ENCODE data around the gene THSD8. TPM values are rescaled to one million over a fixed set of nuclear protein-coding genes. Genes with fewer than 3 reads are reported as not detected.
A peak's percentile ranks its signal among the peaks of the same experiment; 100 is the strongest.

The THSD8 gene
- total and polyA plus RNA-seq, 2 experiments from 2014 or later, result 10.8 TPM; not detected in 1

DNA sequence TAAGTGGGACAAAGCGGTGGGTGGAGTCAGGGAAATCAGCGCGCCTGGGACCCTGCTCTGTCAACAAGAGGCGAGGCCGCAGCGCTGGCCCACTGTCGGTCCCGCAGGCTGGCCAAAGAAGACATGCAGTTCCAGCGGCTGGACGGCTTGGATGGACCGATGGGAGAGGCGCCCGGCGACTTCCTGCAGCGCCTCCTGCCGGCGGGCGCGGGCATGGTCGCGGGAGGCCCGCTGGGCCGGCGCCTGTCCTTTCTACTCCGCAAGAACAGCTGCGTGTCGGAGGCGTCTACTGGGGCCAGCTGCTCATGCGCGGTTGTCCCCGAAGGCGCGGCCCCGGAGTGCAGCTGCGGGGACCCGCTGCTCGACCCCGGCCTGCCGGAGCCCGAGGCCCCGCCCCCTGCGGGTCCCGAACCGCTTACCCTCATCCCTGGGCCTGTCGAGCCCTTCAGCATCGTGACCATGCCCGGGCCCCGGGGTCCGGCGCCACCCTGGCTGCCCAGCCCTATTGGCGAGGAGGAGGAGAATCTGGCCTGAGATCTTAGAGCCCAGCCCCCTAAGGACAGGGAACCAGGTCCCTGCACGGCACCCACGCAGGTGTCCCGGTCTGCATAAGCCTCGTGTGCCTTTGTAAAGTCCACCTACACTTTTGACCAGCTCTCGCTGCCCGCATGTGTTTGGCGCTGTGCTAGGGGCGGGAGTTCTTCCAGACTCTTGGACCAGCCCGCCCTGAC lies 44.2 kb upstream of the THSD8 start:
- Histone ChIP-seq H4K20me1 (ENCODE audit: insufficient read depth) (no peaks in the 10 kb centered on the region), H3K9ac (peak overlapping the region; percentile 64), H3K4me3 (peak overlapping the region; percentile 65), H3K4me1 (ENCODE audit: insufficient read depth) (no peaks in the 10 kb centered on the region), H3K9me3 (ENCODE audit: low read depth) (no peaks in the 10 kb centered on the region), H2AFZ (peak overlapping the region; percentile 79), H3K27ac (no peak overlapping the region), H3K4me2 (ENCODE audit: unreplicated experiment) (peak overlapping the region; percentile 70), H3K9me2 (ENCODE audit: insufficient read depth) (no peaks in the 10 kb centered on the region), H3K36me3 (ENCODE audit: low read depth) (no peaks in the 10 kb centered on the region), H3K27me3 (replicated peaks; ENCODE audit: insufficient read depth) (no peaks in the 10 kb centered on the region), H3K79me2 (ENCODE audit: insufficient read depth) (no peaks in the 10 kb centered on the region), H3F3A (ENCODE audit: insufficient read depth) (peaks cover 12% of the 10 kb centered on the region)
- TF ChIP-seq EZH2phosphoT487 (IDR thresholded peaks at IDR 0.05; ENCODE audit: insufficient read depth, low read depth) (no peak), EZH2 (IDR thresholded peaks at IDR 0.05; ENCODE audit: insufficient read depth, poor library complexity, severe bottlenecking) (no peak)
- in situ Hi-C loops (cut with MboI), result no loop called here
- 6 to 7% methylated on average over 58 to 60 of the region's 60 CpGs for WGBS, 2 experiments (ENCODE audit: low coverage in 1 of 2, low lambda C conversion rate in 2 of 2, missing lambda C conversion rate in 2 of 2)
- peak; percentile 87 for DNase-seq

DNA sequence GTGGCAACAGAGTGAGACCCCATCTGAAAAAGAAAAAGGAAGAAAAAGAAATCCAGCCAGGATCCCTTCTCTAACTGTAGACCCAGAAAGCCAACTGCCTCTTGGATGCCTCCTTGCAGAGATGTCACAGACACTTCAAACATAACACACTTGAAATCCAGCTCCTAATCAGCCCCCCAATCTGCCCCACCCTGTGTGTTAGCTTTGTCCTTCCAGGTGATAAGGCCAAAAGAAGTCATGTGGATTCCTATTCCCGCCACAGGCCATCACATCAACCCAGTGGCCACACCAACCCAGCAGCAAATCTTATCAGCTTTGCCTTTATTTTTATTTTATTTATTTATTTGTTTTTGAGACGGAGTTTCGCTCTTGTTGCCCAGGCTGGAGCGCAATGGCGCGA lies 42.2 kb upstream of the THSD8 start:
- no peak overlapping the region for H3K4me2 ChIP-seq (ENCODE audit: unreplicated experiment)
- H3K4me3 ChIP-seq, result no peak overlapping the region
- H3K27ac ChIP-seq, result no peak overlapping the region
- WGBS, 2 experiments (ENCODE audit: low coverage in 1 of 2, low lambda C conversion rate in 2 of 2, missing lambda C conversion rate in 2 of 2), result 91 to 94% methylated on average over 6 of the region's 6 CpGs
- H2AFZ ChIP-seq, result no peak overlapping the region
- no peaks in the 10 kb centered on the region for H3K79me2 ChIP-seq (ENCODE audit: insufficient read depth)
- no peak overlapping the region for H3K9ac ChIP-seq
- no peaks in the 10 kb centered on the region for H4K20me1 ChIP-seq (ENCODE audit: insufficient read depth)
- H3K9me3 ChIP-seq (ENCODE audit: low read depth), result no peaks in the 10 kb centered on the region
- no peak for DNase-seq
- no peaks in the 10 kb centered on the region for H3K9me2 ChIP-seq (ENCODE audit: insufficient read depth)
- TF ChIP-seq EZH2phosphoT487 (IDR thresholded peaks at IDR 0.05; ENCODE audit: insufficient read depth, low read depth) (no peak), EZH2 (IDR thresholded peaks at IDR 0.05; ENCODE audit: insufficient read depth, poor library complexity, severe bottlenecking) (no peak)
- H3K4me1 ChIP-seq (ENCODE audit: insufficient read depth), result no peaks in the 10 kb centered on the region
- no peaks in the 10 kb centered on the region for H3K27me3 ChIP-seq (replicated peaks; ENCODE audit: insufficient read depth)
- H3F3A ChIP-seq (ENCODE audit: insufficient read depth), result peaks cover 12% of the 10 kb centered on the region
- H3K36me3 ChIP-seq (ENCODE audit: low read depth), result no peaks in the 10 kb centered on the region
- in situ Hi-C loops (cut with MboI), result no loop called here

DNA sequence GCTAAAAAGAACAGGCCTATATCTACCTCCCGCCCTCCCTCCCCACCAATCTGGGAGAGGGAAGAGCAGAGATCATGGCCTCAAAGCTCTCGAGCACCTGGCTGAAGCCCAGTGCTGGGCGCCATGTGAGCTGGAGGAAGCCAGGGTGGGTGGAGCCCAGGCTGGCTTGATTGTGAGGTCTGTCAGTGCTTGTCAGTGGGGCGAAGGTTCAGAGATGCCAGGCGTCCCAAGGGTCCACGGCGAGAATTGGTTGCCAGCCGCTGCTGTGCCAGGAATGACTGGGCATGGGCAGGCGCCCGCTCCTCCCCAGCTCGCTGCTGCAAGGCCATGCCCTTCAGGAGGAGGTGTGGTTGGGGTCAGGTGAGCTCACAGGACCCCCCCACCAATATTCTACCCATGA lies 38.8 kb upstream of the THSD8 start:
- no peaks in the 10 kb centered on the region for H3K79me2 ChIP-seq (ENCODE audit: insufficient read depth)
- peaks cover 10% of the 10 kb centered on the region for H3F3A ChIP-seq (ENCODE audit: insufficient read depth)
- H3K9me2 ChIP-seq (ENCODE audit: insufficient read depth), result no peaks in the 10 kb centered on the region
- H3K4me3 ChIP-seq, result no peak overlapping the region
- no peak overlapping the region for H2AFZ ChIP-seq
- WGBS, 2 experiments (ENCODE audit: low coverage in 1 of 2, low lambda C conversion rate in 2 of 2, missing lambda C conversion rate in 2 of 2), result 91 to 92% methylated on average over 10 to 11 of the region's 11 CpGs
- H4K20me1 ChIP-seq (ENCODE audit: insufficient read depth), result no peaks in the 10 kb centered on the region
- no peak overlapping the region for H3K4me2 ChIP-seq (ENCODE audit: unreplicated experiment)
- no peaks in the 10 kb centered on the region for H3K4me1 ChIP-seq (ENCODE audit: insufficient read depth)
- H3K9me3 ChIP-seq (ENCODE audit: low read depth), result no peaks in the 10 kb centered on the region
- in situ Hi-C loops (cut with MboI), result no loop called here
- no peaks in the 10 kb centered on the region for H3K36me3 ChIP-seq (ENCODE audit: low read depth)
- DNase-seq, result no peak
- TF ChIP-seq EZH2 (IDR thresholded peaks at IDR 0.05; ENCODE audit: insufficient read depth, poor library complexity, severe bottlenecking), result no peak
- TF ChIP-seq EZH2phosphoT487 (IDR thresholded peaks at IDR 0.05; ENCODE audit: insufficient read depth, low read depth), result no peak
- no peak overlapping the region for H3K9ac ChIP-seq
- no peak overlapping the region for H3K27ac ChIP-seq
- no peaks in the 10 kb centered on the region for H3K27me3 ChIP-seq (replicated peaks; ENCODE audit: insufficient read depth)

DNA sequence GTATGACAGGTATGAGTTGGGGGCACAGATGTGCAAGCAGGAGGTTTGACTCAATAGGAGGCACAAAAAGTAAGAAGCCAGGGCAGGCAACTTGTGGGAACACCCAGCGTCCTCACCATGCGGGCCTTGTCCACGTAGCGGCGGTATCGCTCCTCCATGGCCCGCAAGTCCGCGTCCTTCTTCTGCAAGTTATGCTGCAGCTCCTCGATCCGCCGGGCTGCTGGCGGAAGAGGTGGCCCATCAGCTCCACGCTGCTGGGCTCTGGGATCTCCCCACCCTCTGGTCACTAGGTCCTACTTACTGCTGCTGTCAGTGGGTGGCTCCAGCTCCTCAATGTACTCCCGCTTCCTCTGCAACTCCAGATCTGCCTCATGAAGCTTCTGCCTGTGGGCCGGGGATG lies 37.2 kb upstream of the THSD8 start:
- Histone ChIP-seq H4K20me1 (ENCODE audit: insufficient read depth) (no peaks in the 10 kb centered on the region), H3K79me2 (ENCODE audit: insufficient read depth) (no peaks in the 10 kb centered on the region), H3K9ac (no peak overlapping the region), H3K4me2 (ENCODE audit: unreplicated experiment) (no peak overlapping the region), H3K9me3 (ENCODE audit: low read depth) (no peaks in the 10 kb centered on the region), H3K4me1 (ENCODE audit: insufficient read depth) (no peaks in the 10 kb centered on the region), H3K27ac (no peak overlapping the region), H2AFZ (no peak overlapping the region), H3K4me3 (no peak overlapping the region), H3K27me3 (replicated peaks; ENCODE audit: insufficient read depth) (no peaks in the 10 kb centered on the region), H3K9me2 (ENCODE audit: insufficient read depth) (no peaks in the 10 kb centered on the region), H3K36me3 (ENCODE audit: low read depth) (no peaks in the 10 kb centered on the region), H3F3A (ENCODE audit: insufficient read depth) (no peaks in the 10 kb centered on the region)
- WGBS, 2 experiments (ENCODE audit: low coverage in 1 of 2, low lambda C conversion rate in 2 of 2, missing lambda C conversion rate in 2 of 2), result 97 to 99% methylated on average over 16 of the region's 16 CpGs
- DNase-seq, result no peak
- in situ Hi-C loops (cut with MboI), result no loop called here
- no peak for TF ChIP-seq EZH2 (IDR thresholded peaks at IDR 0.05; ENCODE audit: insufficient read depth, poor library complexity, severe bottlenecking)
- no peak for TF ChIP-seq EZH2phosphoT487 (IDR thresholded peaks at IDR 0.05; ENCODE audit: insufficient read depth, low read depth)

All from GM23248 (cell line).